Fibroblast of skin of left biceps (primary cell): ENCODE data around the gene PTPRE.

Experiments
- DNase-seq, 2 experiments: peaks; one replicate each; pipeline ENCODE4 v3.0.0-alpha.2; 2013; ENCODE audit warnings: low read depth in 2 of 2

Gene PTPRE

DNA sequence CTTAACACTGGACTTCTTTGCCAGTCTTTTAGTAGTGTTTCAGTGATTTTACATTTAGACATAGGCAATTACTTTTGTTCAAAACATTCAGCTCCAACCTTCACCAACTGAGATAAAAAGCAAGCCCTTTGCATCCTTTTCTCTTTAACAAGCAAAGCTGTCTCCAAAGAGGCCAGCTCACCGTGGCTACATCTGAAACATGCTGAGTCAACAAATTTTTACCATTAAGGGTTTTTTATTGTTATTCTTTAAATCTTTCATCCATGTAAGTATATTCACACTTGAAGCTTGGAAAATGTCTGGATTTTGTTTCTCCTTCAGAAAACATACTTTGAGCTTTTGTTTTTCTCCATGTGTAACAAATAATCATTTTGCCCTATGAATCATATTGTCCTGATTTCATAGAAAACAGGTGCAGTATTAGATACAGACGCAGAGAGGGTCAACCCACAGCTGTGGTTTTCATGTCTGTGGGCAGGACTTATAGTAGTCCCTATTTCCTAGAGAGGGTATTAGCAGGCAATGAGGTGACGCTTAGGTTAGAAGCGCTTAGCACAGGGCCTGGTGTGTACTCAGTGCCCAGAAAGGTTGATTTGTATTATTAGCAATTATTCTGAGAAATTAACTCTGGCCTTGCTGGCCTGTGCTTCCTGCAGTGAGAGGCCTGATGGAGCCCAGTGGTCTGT, 119.9 kb downstream of the PTPRE start:
- DNase-seq: no peak

DNA sequence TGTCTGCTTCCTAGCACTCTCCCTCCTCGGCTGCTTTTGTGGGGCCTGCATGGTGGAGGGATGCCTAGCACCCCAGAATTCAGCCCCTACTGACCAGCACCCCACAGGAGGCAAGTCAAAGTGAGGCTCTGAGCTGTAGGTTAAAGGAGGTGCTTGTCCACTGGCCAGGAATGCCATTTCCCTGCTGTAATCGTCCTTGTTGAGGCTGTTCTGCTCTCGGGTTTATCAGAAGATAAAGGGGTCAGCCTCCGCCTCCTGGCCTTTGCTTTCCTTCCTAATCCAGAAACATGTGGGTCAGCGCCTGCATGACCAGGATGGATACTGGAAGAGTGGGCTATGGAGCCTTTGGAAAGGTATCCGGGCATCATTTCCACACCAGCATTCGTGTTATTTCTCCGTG, 120.4 kb downstream of the PTPRE start:
- no peak for DNase-seq

DNA sequence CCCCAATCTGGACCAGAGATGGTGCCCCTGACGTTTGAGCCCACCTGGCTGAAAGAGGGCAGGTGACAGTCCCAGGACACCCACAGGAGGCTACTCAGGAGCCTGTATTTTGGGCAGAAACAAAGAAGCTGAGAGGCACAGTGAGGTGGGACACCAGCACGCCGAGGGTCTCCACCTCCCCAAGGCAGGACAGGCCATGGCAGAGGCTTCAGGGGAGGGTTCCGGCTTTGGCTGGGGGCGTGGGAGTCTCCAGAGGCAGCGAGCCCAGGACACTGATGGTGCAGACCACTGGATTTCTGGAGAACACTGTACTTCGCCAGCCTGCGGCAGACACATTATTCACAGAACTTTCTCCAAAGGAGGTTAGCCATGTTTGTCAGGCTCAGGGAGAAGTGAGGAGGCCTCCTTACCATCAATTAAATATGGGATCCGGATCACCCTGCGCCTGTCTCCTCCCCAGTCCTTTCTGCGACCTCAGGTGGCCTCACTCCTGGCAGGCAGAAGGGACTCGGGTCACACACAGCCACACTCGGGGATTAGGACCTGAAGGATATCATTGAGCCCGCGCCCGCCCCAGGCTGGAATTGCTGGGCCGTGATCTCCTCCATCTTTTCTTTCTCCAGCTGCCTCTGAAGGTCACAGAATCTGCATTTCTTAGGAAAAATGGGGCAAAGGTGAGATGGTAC, 121.1 kb downstream of the PTPRE start:
- DNase-seq: no peak

DNA sequence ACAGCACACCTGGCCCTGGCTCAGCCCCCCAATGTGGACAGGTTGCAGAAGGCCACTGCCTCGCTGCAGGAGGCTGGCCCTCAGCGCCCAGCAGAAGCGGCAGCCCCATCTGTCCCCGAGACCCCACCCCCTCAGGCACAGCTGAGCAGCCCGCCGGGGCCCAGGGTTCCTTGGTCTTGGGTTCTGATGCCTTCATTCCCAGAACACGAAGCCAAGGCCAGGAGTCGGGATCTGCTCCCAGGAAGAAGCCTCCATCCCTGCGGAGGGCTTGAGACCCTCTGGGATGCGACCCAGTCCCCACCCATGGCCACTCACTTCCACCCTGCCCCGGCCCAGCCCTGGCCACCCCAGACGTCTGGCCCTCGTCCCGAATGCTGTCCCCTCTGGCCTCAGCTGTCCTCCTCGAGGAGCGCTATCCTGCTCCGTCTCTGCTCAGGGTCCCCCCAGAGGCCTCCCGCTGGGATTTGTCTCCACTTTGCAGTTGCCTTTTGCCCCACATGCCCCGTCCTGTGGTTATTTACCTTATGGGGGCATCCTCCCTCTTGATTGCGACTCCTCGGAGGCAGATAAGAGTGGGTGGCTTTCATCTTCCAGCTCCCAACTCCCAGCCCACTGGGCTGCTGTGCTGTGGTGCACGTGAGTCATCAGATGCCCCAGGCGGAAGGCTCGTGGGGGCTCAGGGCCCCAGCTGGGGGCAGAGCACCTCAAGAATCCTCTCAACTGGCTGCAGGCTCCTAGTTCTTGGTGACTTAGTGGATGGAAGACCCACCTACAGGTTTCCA, 121.8 kb downstream of the PTPRE start:
- DNase-seq: no peak

DNA sequence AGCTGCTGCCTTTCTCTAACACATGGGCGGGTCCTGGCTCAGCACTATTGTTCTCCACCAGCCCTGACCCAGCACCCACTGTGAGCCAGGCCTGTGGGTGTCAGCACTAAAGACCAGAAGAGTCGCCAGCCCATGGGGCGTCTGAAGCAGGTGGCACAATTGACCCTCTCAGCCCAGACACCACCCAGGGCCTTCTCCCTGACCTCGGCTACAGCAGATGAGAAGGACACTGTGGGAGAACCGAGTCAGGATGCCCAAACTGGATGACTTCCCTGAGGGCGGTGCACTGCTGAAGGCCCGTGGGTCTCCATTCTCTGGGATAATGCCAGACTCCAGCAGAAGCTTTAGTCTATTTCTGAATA, 122.4 kb downstream of the PTPRE start:
- no peak for DNase-seq

DNA sequence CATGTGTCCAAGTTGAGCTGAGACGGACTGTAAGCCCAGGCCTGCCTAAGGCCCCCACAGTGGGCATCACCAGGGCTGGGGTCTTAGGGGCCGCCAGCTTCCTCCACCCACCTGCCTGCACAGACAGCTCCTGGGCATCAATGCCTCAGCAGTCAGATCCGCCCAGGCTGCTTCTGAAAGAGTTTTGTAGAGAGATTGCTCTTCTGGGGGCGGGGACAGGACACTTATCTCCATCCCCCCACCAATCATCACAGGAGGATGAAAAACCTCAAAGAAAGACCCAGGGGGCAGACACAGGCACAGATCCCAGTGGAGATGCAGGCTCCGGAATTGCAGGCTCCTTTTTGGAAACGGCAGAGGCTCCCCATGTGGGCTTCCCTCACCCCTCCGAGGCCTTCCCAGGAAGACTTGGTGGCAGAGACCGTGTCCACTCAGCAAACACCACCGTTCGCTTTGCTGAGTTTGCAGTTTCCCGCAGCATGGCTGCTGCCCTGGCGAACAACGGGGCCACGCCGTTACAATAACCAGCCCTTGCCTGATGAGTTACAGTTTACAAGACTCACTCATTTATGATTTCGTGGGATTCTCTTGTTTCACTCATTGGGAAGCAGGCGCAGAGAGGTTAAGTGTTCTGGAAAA, 122.9 kb downstream of the PTPRE start:
- DNase-seq: no peak

DNA sequence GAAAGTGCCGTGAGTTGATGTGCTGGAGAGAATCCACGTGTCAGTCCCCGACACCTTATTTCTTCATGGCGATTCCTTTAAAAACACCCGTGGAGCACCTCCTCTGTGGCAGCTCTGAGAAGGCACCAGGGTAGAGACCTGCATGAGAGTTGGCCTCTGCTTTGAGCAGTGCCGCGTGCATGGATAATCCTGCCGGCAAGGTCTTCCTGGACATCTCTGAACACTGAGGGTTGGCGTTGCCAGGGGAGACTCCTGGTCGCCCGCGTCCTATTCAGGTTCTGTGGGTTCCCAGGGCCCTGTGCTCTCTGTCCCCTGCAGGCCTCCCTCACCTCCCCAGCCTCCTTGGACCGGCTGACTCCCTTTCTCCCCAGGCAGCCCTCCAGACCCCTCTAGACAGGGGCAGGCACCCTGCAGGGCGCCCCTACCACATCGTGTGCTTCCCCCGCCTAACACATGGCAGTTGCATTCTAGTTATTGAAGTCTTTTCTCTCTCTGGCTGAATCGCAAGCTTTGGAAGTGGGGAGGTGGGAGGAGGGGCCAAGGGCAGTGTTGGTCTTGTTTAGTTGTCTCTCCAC, 123.7 kb downstream of the PTPRE start:
- DNase-seq: no peak

DNA sequence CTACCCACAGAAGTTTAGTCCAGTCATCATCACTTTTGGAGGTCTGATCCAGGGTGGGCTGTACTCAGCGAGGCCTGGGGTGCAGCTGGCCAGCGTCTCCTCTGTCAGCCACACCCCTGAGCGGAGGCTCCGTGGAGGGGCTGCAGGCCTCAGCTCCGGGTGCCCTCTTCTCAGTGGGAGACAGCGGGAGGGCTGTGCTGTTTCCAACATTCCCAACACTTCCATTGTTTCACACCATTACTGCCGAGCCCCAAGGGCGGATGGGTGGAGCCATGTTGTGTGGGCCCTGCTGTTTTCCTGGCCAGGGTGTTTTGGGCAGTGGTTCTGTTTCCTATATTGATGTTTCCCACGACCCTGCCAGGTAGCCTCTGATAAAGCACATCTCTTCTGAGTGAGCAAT, 124.3 kb downstream of the PTPRE start:
- DNase-seq: no peak

DNA sequence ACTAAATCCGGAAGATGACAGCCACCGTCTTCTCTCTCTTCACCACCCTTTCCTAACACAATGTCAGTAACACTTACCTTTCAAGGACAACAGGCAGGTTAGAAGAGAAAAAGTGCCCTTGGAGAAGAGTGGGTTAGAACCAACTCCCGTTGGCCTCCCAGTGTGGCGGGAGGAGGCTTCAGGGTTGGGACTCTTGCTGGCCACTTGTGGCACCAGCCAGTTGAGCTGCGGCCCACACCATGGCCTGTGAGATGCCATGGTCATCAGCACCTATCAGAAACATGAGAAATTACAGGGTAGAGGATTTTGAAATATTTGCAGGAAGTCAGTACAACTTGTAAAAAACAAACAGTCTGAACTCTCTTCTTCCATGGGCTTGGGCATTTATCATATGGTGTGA, 125.6 kb downstream of the PTPRE start:
- no peak for DNase-seq

DNA sequence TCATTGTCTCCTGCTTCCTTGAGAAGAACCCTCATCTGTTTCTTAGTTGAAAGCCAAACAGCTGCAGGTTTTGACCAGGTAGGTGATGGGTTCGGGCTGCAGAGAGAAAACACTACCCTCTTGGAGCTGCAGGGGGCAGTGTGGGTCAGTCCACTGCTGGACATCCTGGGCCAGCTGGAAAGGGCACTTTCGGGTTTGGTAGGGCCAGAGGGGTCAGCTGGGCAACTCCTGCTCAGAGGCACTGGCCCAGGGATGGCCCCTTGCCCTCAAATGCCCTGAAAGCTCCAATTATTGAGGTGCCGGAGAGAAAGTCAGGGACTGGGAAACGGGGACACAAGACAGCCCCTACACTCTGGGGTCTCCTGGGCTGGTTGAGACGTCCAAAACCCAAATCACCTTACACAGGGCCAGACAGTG, 128.7 kb downstream of the PTPRE start:
- no peak for DNase-seq

DNA sequence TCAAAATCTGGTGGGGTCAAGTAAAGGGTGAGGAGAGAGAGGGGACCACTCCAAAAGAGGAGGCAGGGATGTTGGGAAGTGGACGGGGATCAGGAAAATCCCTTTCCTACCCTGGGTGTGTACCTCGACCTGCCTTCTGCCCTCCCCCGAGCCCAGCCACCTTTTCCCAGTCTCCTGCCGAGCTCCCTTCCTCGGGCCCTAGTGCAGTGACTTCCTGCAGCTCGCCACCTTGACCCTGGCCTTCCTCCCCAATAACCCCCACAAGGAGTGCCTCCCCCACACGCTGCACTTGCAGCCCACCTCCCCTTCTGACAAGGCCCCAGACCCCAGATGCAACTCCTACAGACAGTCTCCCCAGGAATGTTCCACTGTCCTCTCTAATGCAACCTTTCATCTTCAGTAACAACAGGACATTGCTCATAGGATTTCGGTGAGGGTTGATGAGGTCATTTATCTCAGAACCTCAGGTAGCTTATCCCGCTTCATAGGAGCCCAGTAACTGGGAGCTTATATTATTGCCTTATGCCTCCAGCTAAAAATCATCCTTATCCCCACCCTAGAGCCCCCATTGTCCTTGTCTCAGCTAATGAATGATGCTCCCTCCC, 129.2 kb downstream of the PTPRE start:
- no peak for DNase-seq

DNA sequence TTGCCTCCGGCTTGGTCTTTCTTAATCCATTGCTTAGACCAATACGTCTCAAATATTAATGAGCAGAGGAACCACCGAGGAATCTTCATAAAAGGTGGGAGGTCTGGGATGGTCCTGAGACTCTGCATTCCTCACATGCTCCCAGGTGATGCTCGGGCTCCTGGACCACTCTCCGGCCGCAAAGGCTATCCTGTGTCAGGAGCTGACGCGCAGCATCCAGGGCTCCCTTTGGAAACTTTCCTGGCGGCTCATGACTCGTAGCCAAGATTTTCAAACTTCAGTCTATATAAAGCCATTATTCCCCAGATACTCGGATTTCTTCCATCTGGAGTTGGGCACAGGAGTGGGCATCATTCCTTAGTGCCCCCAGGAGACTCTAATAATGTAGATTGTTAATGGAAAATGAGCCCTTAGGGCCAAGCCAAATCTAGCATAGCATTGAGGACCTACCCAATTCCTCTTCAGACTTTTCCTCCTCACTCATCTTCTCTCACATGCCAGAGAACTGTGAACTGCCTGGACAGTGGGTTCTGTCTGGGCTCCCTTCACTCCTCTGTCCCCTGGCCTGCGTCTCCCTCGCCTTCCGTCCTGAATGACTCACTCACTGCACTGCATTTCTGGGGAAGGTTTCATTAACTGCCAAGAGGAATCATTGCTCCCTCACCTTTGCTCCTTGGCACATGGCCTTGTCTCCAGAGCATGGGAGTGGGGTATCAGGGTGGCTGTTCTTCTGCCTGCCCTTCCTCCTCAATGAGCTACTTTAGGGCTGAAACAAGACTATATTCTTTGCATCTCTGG, 130.0 kb downstream of the PTPRE start:
- DNase-seq: no peak

DNA sequence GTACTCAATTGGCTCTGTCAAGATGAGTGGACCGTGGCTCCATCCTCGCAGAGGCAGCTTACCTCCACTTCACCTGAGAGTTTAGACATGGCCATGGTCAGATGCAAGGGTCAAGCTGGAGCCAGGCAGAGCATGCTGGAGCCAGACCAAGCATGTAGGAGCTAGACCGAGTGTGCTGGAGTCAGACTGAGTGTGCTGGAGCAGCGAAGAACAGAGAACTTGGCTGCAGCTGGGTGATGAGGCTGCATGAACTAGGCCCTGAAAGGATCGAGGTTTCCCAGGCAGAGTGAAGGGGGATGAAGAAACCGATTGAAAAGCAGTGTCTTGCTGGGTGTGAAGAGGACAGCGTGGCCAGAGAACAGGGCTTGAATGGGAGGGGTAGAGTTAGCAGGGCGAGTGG, 133.2 kb downstream of the PTPRE start:
- DNase-seq: no peak

DNA sequence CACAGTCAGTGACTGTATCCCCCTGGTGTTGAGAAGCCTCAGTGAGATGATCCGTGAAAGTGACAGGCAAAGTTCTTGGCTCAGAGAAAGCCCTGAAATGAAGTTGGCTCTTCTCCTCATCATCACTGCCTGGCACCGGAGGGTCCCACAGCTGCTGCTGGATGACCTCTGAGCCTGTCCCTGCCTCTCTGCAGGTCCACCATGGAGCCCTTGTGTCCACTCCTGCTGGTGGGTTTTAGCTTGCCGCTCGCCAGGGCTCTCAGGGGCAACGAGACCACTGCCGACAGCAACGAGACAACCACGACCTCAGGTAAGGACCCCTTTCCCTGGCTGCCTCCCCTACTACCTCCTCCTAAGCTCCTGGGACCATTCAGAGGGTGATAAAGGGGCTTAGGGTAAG, 133.8 kb downstream of the PTPRE start:
- no peak for DNase-seq

DNA sequence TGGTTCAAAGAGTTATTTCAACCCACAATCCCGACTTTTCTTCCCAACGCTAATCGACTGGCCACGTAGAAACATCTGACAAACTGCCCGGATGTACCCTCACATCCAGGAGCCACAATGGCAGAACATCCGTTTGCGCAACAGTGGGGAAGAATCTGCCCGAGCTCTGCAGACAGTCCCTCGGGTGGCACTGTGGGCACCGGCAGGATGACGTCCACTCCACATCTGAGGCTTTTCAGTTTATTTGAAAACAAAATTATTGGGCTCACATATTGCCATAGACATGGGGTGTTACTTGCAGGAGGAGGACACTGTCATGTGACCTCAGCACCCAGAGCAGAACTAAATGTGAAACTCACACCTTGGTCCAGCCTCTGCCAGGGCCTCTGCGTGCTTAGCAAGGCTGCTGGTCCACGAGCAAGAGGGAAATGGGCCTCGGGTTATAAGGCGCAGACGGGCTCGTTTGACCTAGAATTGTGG, 135.3 kb downstream of the PTPRE start:
- DNase-seq: no peak

DNA sequence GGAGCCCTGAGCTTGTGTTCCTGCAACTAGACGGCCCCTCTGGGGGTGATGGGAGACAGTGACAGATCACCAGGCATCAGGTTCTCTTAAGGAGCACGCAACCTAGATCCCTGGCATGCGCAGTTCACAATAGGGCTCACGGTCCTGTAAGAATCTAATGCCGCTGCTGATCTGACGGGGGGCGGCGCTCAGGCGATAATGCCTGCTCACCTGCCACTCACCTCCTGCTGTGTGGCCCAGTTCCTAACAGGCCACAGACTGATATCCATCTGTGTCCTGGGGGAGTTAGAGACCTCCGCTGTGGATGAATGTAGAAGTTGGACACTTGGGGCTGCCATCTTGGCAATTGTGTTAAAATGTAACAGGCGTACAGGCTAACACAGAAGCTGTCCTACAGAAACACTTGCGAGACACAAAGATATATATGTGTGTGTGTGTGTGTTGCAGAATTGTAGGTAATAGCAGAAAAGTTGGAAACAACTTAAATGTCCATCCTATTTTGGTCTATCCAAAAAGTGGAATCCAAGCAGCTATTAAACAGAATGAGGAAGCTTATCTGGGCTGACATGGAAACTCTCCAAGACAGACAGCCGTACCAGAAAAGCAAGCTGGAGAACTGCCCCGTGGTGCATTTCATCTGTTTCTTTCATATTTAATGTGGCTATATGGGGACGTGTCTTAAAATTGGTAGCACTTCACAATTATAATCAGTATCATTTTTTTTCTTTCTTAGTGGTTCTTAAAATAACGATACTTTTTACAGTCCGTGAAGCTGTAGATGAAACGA, 136.5 kb downstream of the PTPRE start:
- DNase-seq: no peak

DNA sequence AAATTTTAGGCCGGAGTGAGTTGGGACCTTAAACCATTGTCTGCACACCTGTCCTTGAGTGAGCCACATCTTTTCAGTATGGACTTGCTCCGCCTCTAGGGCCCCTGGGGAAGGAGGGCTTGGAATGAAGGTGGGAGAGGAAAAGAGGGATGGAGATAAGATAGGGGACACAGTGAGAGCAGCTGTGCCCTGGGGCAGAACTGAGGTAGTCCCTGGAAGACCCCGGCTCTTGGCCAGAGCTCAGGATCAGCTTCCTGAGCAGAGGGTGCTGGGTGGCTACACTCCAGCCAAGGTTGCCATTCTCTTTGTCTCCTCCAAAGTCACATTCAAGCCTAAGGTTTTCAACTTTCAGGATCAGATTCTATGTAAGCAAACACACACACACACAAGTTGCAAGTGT, 137.3 kb downstream of the PTPRE start:
- no peak for DNase-seq

DNA sequence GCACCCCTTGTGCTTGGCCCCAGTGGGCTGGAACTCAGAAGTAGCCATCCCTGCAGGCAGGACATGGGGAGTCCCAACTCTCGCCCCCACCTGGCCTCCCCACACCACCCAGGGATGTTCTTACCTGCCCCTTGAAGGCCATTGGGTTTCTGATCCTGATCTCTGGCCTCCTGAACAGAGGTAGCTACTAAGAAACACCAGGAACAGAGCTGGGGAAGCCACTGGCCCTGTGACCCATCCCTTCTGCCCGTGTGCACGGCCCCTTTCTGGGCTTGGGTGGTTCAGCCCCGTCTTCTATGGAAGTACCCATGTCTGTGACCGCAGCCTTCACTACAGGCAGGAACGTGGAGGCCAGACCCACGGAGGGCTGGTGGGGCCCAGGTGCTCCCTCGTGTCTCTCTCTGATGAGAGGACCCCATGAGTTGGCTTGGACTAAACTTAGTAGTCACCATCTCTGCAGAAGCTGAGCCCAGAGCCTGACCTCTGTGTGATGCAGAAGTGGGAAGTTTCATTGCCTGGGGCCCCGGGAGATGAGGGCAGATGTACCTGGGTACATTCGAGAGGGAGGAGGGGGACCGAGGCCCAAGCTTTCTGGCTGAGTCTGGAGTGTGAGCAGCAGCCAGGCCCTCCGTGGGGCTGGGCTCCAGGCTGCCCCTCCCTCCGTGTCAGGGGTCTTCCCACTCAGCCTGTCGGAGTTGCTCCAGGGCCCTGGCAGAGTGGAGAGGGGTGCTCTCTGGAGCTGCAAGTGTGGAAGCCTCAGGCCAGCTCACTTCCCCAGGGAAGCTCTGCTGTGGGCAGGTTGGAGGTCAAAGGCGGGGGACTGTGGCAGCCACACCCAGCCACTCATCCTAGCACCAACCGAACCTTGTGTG, 138.3 kb downstream of the PTPRE start:
- DNase-seq: no peak

DNA sequence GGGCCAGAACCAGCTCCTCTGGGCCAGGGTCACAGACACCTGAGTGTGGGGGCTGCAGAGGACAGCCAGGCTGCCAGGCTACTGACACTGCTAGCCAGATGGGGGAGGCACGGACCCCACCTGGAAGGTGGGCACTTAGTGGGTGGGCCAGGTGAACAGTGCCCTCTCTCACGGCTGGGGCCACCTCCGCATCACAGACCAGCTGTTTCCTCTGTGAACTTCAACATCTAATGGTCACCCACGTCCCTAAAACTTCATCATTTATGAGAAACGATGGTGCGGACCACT, 138.9 kb downstream of the PTPRE start:
- DNase-seq: no peak
